DND-41 (cell line): ENCODE measurements around the gene ZIC2.

Experiments used
- ATAC-seq: fragments of 200-7000 bp; cut with Tn5 transposase; 3 replicates; pipeline ENCODE4 v1.9.1; 2021; ENCODE audit warnings: low read depth; ENCODE audit not compliant: insufficient read depth
- DNase-seq: peaks from one replicate; pipeline ENCODE4 v3.0.0-alpha.2; 2020
- H2AFZ ChIP-seq: 2 replicates; pipeline ENCODE4 v1.6.0; 2012; ENCODE audit warnings: low read depth, low read length
- H3K27ac ChIP-seq: 2 replicates; pipeline ENCODE4 v1.5.1; 2012; ENCODE audit warnings: low read length, inconsistent platforms
- H3K27me3 ChIP-seq: fragments of 200-600 bp; sonication (generic); 2 replicates; pipeline ENCODE4 v1.6.0; 2012; ENCODE audit warnings: low read length, mild to moderate bottlenecking, inconsistent platforms; ENCODE audit not compliant: insufficient read depth, poor library complexity
- H3K36me3 ChIP-seq: 2 replicates; pipeline ENCODE4 v1.5.1; 2012; ENCODE audit warnings: low read length, inconsistent platforms; ENCODE audit not compliant: insufficient read depth
- H3K4me1 ChIP-seq: 2 replicates; pipeline ENCODE4 v1.5.1; 2012; ENCODE audit warnings: mild to moderate bottlenecking, low read length; ENCODE audit not compliant: insufficient read depth
- H3K4me2 ChIP-seq: 2 replicates; pipeline ENCODE4 v1.6.0; 2012; ENCODE audit warnings: mild to moderate bottlenecking, moderate library complexity, low read length, inconsistent platforms; ENCODE audit not compliant: insufficient read depth
- H3K4me3 ChIP-seq, 2 experiments: fragments of 200-600 bp in 1 of 2; shearing (Covaris generic) in 1 of 2; 2 replicates each; pipeline ENCODE4 v1.5.1; 2012 to 2016; ENCODE audit warnings: inconsistent platforms in 2 of 2, low read length in 2 of 2, mild to moderate bottlenecking in 2 of 2, low read depth in 1 of 2, moderate library complexity in 1 of 2
- H3K79me2 ChIP-seq: 2 replicates; pipeline ENCODE4 v1.6.0; 2012; ENCODE audit warnings: low read length, inconsistent platforms; ENCODE audit not compliant: insufficient read depth
- H3K9ac ChIP-seq: 2 replicates; pipeline ENCODE4 v1.6.0; 2012; ENCODE audit warnings: low read depth, mild to moderate bottlenecking, inconsistent platforms, low read length, moderate library complexity
- H3K9me3 ChIP-seq: 2 replicates; pipeline ENCODE4 v1.5.1; 2012; ENCODE audit warnings: low read length, moderate library complexity, mild to moderate bottlenecking, inconsistent platforms; ENCODE audit not compliant: insufficient read depth, severe bottlenecking
- H4K20me1 ChIP-seq: 2 replicates; pipeline ENCODE4 v1.6.0; 2012; ENCODE audit warnings: low read length; ENCODE audit not compliant: insufficient read depth
- CTCF ChIP-seq: IDR thresholded peaks from 2 replicates; pipeline ENCODE4 v1.5.1; 2012; ENCODE audit warnings: borderline replicate concordance, low read length, moderate library complexity, mild to moderate bottlenecking; ENCODE audit not compliant: poor library complexity, severe bottlenecking; ENCODE audit errors: extremely low read depth
- EZH2 ChIP-seq: IDR thresholded peaks from 3 replicates; pipeline ENCODE4 v1.6.1; 2012; ENCODE audit warnings: borderline replicate concordance, low read depth, mild to moderate bottlenecking, moderate library complexity, low read length, inconsistent platforms; ENCODE audit not compliant: severe bottlenecking

Gene ZIC2

GRCh38 chr13:99961636-99962035 is 19.9 kb upstream of the ZIC2 start:
- Histone ChIP-seq H2AFZ (no peak overlapping the region), H4K20me1 (no peaks in the 10 kb centered on the region), H3K4me1 (no peaks in the 10 kb centered on the region), H3K36me3 (peaks cover 4% of the 10 kb centered on the region; the same call in 1 of the 2 replicates), H3K9me3 (no peaks in the 10 kb centered on the region), H3K4me2 (no peak overlapping the region), H3K27me3 (no peaks in the 10 kb centered on the region), H3K27ac (no peak overlapping the region), H3K9ac (no peak overlapping the region), H3K4me3 (no peak overlapping the region), H3K79me2 (no peaks in the 10 kb centered on the region)
- DNase-seq (no peak), ATAC-seq (no peak)
- TF ChIP-seq EZH2 (no peak), CTCF (no peak)

DNA sequence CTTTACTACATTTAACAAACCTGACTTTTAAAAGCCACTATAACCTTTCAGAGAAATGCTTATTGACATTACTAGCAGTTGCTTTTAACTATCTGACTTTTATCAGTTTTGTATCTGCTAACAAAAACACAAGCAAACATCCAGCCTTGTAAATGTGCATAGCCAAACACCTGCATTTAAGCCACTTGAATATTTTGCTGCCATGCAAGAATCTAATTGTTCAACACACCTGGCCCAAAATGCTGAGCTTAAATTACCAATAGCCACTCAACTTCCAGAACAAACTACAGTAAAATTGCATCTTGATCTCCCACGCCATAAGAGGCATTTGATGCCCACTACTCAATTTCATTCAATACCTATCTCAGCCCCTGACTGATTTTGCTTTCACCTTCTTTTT is 19.3 kb upstream of the ZIC2 start:
- Histone ChIP-seq H3K36me3 (peaks cover 4% of the 10 kb centered on the region; the same call in 1 of the 2 replicates), H3K27ac (no peak overlapping the region), H2AFZ (no peak overlapping the region), H3K4me2 (no peak overlapping the region), H4K20me1 (no peaks in the 10 kb centered on the region), H3K9ac (no peak overlapping the region), H3K27me3 (no peaks in the 10 kb centered on the region), H3K4me1 (no peaks in the 10 kb centered on the region), H3K9me3 (no peaks in the 10 kb centered on the region), H3K79me2 (no peaks in the 10 kb centered on the region), H3K4me3 (no peak overlapping the region)
- ATAC-seq, result no peak
- DNase-seq, result no peak
- no peak for TF ChIP-seq EZH2
- no peak for TF ChIP-seq CTCF

- DNase-seq, result no peak
- H3K27me3 ChIP-seq, result no peaks in the 10 kb centered on the region
- no peak overlapping the region for H3K27ac ChIP-seq
Measured at GRCh38 chr13:99963816-99964339, 17.7 kb upstream of the ZIC2 start.

More at GRCh38 chr13:99963816-99964339, 17.7 kb upstream of the ZIC2 start:
- H3K9ac ChIP-seq, result no peak overlapping the region
- H3K4me1 ChIP-seq, result peaks cover 2% of the 10 kb centered on the region
- no peak overlapping the region for H3K4me3 ChIP-seq
- H3K79me2 ChIP-seq, result no peaks in the 10 kb centered on the region
- TF ChIP-seq CTCF (no peak), EZH2 (no peak)
- no peak for ATAC-seq
- no peaks in the 10 kb centered on the region for H3K9me3 ChIP-seq
- no peak overlapping the region for H2AFZ ChIP-seq
- H3K4me2 ChIP-seq, result no peak overlapping the region
- peaks cover 4% of the 10 kb centered on the region; the same call in 1 of the 2 replicates for H3K36me3 ChIP-seq
- no peaks in the 10 kb centered on the region for H4K20me1 ChIP-seq
